ENCODE data around the gene SLC25A39. TPM values are rescaled to one million over a fixed set of nuclear protein-coding genes. Genes with fewer than 3 reads are reported as not detected.

SLC25A39 gene
- total and polyA plus RNA-seq, 8 donors: 50.7 to 155 (median 68.2) TPM

- Histone ChIP-seq H3K27me3 (no peaks in the 10 kb centered on the region), H3K27ac (no peak overlapping the region), H3K36me3 (peaks cover 2 to 9% (median 4%) of the 10 kb centered on the region in 3 donors), H3K4me3 (no peak overlapping the region), H3K9me3 (no peaks in the 10 kb centered on the region), H3K4me1 (no peaks in the 10 kb centered on the region)
- FAIRE-seq (no peak), DNase-seq (peak in 1 of 6 donors; percentile 62), ATAC-seq (no peak)
- no peak for TF ChIP-seq CTCF (IDR thresholded peaks at IDR 0.05)
- intact Hi-C loops (cut with DNase I): no loop called here
- WGBS, 2 donors: 72 to 83% methylated on average over 11 of the region's 11 CpGs
Observed at GRCh38 chr17:44356241-44356640, 31.6 kb upstream of the SLC25A39 start.

DNA sequence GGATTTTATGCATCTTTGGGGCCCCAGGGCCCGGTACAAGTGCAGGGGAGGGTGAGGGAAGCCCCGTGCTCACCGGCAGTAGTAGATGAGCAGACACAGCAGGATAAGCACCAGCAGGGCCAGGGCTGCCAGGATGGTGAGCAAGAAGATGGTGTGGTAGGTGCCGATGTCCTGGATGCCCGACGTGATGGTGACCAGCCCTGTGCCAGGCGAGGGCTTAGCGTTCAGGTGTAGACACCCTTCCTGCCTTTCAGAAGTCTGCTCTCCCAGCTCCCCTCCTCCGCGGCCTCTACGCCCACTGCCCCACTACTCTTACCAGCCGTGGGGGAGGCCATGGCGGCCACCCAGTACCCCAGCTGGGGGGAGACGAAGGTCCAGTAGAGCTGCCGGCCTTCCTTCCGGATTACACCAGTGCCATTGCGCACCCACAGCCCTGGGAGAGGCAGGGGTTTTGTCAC lies 31.0 kb upstream of the SLC25A39 start:
- WGBS, 2 donors: 84 to 88% methylated on average over 17 of the region's 17 CpGs
- H3K4me1 ChIP-seq: no peaks in the 10 kb centered on the region
- ATAC-seq: no peak
- intact Hi-C loops (cut with DNase I): no loop called here
- no peak for FAIRE-seq
- H3K36me3 ChIP-seq: peaks cover 4 to 14% (median 6%) of the 10 kb centered on the region in 3 donors
- H3K9me3 ChIP-seq: no peaks in the 10 kb centered on the region
- DNase-seq: peak in 1 of 6 donors; percentile 61
- no peak for TF ChIP-seq CTCF (IDR thresholded peaks at IDR 0.05)
- H3K4me3 ChIP-seq: no peak overlapping the region
- no peaks in the 10 kb centered on the region for H3K27me3 ChIP-seq
- H3K27ac ChIP-seq: no peak overlapping the region

DNA sequence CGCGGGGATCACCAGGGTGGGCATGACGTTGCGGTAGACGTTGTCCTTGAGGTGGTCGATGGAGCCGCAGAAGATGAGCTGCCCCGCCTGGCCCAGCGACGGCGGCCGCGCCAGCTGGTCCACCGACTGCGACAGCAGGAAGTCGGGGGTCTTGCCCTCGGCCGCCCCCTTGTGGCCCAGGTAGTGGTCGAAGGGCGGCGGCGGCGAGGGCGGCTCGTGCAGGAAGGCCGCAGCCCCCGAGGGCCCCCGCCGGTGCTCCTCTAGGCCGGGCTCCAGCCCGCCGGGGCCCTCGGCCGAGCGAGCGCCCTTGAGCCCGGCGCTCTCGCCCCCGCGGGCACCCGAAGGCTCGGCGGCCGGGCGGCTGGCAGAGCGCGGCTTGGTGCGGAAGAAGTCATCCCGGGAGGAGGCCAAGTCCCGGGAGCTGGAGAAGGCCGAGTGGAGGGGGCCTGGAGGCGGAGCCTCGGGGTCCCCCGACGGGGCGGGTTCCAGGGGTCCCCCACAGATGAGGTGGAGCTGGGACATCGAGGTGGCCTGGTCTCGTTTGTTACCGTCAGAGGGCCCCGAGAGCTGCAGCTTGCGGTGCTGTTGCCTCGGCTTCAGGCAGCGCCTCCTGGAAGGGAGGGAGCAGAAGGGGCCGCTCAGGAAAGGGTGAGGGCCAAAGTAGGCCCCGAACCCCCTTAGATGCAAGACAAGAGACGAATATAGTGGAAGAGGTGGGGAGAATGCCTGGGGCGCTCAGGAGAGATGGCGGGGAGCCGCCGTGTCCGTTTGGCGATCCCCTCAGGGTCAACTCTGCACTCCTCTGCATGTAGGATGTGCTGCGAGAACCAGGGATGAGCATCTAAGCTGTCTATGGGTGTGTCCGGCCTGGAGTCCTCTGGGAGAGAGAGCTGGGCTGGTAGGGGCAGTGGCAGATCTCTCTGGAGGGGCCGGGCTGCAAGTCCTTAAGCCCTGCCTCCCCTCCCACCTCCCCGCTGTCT lies 30.2 kb upstream of the SLC25A39 start:
- H3K4me1 ChIP-seq: no peaks in the 10 kb centered on the region
- H3K27me3 ChIP-seq: no peaks in the 10 kb centered on the region
- TF ChIP-seq CTCF (IDR thresholded peaks at IDR 0.05): no peak
- peak overlapping the region in 1 of 4 donors; percentile 14 for H3K4me3 ChIP-seq
- WGBS, 2 donors: 40 to 54% methylated on average over 46 to 77 of the region's 77 CpGs
- DNase-seq: peak in 3 of 6 donors; percentile 53 to 79 (median 65)
- FAIRE-seq: no peak
- no peak overlapping the region for H3K27ac ChIP-seq
- peak in 1 of 4 donors; percentile 26 for ATAC-seq
- peaks cover 4 to 14% (median 6%) of the 10 kb centered on the region in 3 donors for H3K36me3 ChIP-seq
- H3K9me3 ChIP-seq: no peaks in the 10 kb centered on the region
- intact Hi-C loops (cut with DNase I): no loop called here

GRCh38 chr17:44353672-44354331 lies 29.2 kb upstream of the SLC25A39 start:
- Histone ChIP-seq H3K4me1 (no peaks in the 10 kb centered on the region), H3K27ac (no peak overlapping the region), H3K27me3 (no peaks in the 10 kb centered on the region), H3K9me3 (no peaks in the 10 kb centered on the region), H3K4me3 (peak overlapping the region in 2 of 4 donors; percentile 29 to 45), H3K36me3 (peaks cover 4 to 14% (median 6%) of the 10 kb centered on the region in 3 donors)
- FAIRE-seq: no peak
- DNase-seq: peak in 3 of 6 donors; percentile 51 to 74 (median 73)
- intact Hi-C loops (cut with DNase I): no loop called here
- peak; percentile 12 to 59 (median 42) for ATAC-seq
- no peak for TF ChIP-seq CTCF (IDR thresholded peaks at IDR 0.05)
- 7 to 10% methylated on average over 50 to 98 of the region's 98 CpGs for WGBS, 2 donors
